Thoracic aorta (tissue), 2 donors: Measurements from ENCODE around the gene PCDHA3. TPM values are rescaled to one million over a fixed set of nuclear protein-coding genes. Genes with fewer than 3 reads are reported as not detected.
"Not testable (repeated sequence)": the region's sequence is repeated elsewhere in the genome, so short reads cannot be mapped to it uniquely, and the experiment has no call there.

Source experiments
- ATAC-seq: fragments of 150-250 bp; one replicate; pipeline ENCODE4 v1.8.0; 2017; ENCODE audit warnings: low read depth; ENCODE audit not compliant: insufficient number of reproducible peaks, low FRiP score
- DNase-seq: peaks from one replicate; pipeline ENCODE4 v3.0.0-alpha.2; 2020; ENCODE audit warnings: low spot score
- H3K27ac ChIP-seq, 2 donors: fragments of 200-600 bp; sonication (generic); 1 replicate in 1 of 2; 2 replicates in 1 of 2; pipeline ENCODE4 v1.5.1; 2016; ENCODE audit warnings: mild to moderate bottlenecking in 2 of 2, moderate library complexity in 2 of 2
- H3K27me3 ChIP-seq: fragments of 200-600 bp; sonication (generic); replicated peaks from 2 replicates; pipeline ENCODE4 v1.6.0; 2016; ENCODE audit warnings: mild to moderate bottlenecking; ENCODE audit not compliant: insufficient read depth
- H3K36me3 ChIP-seq: fragments of 200-600 bp; sonication (generic); one replicate; pipeline ENCODE4 v1.5.1; 2016
- H3K4me1 ChIP-seq, 2 donors: fragments of 200-600 bp; sonication (generic); 1 replicate in 1 of 2; 2 replicates in 1 of 2; pipeline versions ENCODE4 v1.5.1 to v1.6.0; 2016; ENCODE audit warnings: low read depth in 2 of 2, mild to moderate bottlenecking in 1 of 2; ENCODE audit not compliant: control insufficient read depth in 1 of 2
- H3K4me3 ChIP-seq: fragments of 200-600 bp; sonication (generic); 2 replicates; pipeline ENCODE4 v1.5.1; 2016; ENCODE audit warnings: mild to moderate bottlenecking
- H3K9me3 ChIP-seq: fragments of 200-600 bp; sonication (generic); 2 replicates; pipeline ENCODE4 v1.5.1; 2016
- total RNA-seq, 2 donors: library from RNA; depleted of rRNA; stranded (reverse); fragments of >200 nt; gene quantifications; one replicate each; pipeline versions ENCODE4 v1.1.0 to v1.2.3, GENCODE V29; 2016
- TF ChIP-seq, protein P1 (sequence below): fragments of 200-600 bp; sonication (generic); IDR thresholded peaks from one replicate; pipeline ENCODE4 v1.5.1; 2019; ENCODE audit warnings: antibody characterized with exemption

PCDHA3 gene
- total RNA-seq, 2 donors from 2014 or later, result 0.68 to 2.0 TPM

GRCh38 chr5:140785905-140786686 is 14.8 kb upstream of the PCDHA3 start, which contains the start of gene PCDHA1:
PCDHA1 (plus strand) TSS chr5:140786140.
- Histone ChIP-seq H3K27me3 (no peaks in the 10 kb centered on the region), H3K4me1 (no peaks in the 10 kb centered on the region), H3K9me3 (peaks cover 39% of the 10 kb centered on the region), H3K27ac (no peak within 1 kb of the TSS), H3K4me3 (no peak within 1 kb of the TSS), H3K36me3 (no peaks in the 10 kb centered on the region)
- TF ChIP-seq, protein P1, sequence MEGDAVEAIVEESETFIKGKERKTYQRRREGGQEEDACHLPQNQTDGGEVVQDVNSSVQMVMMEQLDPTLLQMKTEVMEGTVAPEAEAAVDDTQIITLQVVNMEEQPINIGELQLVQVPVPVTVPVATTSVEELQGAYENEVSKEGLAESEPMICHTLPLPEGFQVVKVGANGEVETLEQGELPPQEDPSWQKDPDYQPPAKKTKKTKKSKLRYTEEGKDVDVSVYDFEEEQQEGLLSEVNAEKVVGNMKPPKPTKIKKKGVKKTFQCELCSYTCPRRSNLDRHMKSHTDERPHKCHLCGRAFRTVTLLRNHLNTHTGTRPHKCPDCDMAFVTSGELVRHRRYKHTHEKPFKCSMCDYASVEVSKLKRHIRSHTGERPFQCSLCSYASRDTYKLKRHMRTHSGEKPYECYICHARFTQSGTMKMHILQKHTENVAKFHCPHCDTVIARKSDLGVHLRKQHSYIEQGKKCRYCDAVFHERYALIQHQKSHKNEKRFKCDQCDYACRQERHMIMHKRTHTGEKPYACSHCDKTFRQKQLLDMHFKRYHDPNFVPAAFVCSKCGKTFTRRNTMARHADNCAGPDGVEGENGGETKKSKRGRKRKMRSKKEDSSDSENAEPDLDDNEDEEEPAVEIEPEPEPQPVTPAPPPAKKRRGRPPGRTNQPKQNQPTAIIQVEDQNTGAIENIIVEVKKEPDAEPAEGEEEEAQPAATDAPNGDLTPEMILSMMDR, result no peak
- DNase-seq (no peak), ATAC-seq (no peak)

DNA sequence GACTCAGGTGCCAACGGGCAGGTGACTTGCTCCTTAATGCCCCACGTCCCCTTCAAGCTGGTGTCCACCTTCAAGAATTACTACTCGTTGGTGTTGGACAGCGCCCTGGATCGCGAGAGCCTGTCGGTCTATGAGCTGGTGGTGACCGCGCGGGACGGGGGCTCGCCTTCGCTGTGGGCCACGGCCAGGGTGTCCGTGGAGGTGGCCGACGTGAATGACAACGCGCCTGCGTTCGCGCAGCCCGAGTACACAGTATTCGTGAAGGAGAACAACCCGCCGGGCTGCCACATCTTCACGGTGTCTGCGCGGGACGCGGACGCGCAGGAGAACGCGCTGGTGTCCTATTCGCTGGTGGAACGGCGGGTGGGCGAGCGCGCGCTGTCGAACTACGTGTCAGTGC is 13.4 kb upstream of the PCDHA3 start:
- not testable (repeated sequence) for H3K27me3 ChIP-seq, ATAC-seq
- H3K9me3 ChIP-seq, result peaks cover 39% of the 10 kb centered on the region

DNA sequence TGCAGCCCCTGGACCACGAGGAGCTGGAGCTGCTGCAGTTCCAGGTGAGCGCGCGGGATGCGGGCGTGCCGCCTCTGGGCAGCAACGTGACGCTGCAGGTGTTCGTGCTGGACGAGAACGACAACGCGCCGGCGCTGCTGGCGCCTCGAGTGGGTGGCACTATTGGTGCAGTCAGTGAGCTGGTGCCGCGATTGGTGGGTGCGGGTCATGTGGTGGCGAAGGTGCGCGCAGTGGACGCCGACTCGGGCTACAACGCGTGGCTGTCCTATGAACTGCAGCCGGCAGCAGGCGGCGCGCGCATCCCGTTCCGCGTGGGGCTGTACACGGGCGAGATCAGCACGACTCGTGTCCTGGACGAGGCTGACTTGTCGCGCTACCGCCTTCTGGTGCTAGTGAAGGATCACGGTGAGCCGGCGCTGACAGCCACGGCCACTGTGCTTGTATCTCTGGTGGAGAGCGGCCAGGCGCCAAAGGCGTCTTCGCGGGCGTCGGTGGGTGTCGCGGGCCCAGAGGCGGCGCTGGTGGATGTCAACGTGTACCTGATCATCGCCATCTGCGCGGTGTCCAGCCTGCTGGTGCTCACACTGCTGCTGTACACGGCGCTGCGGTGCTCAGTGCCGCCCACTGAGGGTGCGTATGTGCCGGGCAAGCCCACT is 12.9 kb upstream of the PCDHA3 start:
- not testable (repeated sequence) for H3K36me3 ChIP-seq, H3K4me3 ChIP-seq, H3K27ac ChIP-seq, DNase-seq, H3K27me3 ChIP-seq, H3K4me1 ChIP-seq, ATAC-seq
- H3K9me3 ChIP-seq, result peaks cover 39% of the 10 kb centered on the region

More for the DNA sequence above, 13.4 kb upstream of the PCDHA3 start:
- not testable (repeated sequence) for H3K4me1 ChIP-seq, H3K27ac ChIP-seq, H3K4me3 ChIP-seq, H3K36me3 ChIP-seq, DNase-seq

- DNase-seq (no peak), ATAC-seq (no peak)
- Histone ChIP-seq H3K9me3 (peaks cover 54% of the 10 kb centered on the region), H3K4me1 (no peaks in the 10 kb centered on the region), H3K27me3 (no peaks in the 10 kb centered on the region), H3K36me3 (no peaks in the 10 kb centered on the region), H3K27ac (no peak overlapping the region), H3K4me3 (no peak overlapping the region)
- TF ChIP-seq, protein P1, result no peak
Observed at GRCh38 chr5:140791089-140791488, 9.8 kb upstream of the PCDHA3 start.

GRCh38 chr5:140794595-140795258 is 6.1 kb upstream of the PCDHA3 start, which contains the start of gene PCDHA2:
PCDHA2 (plus strand) TSS chr5:140794852.
- Histone ChIP-seq H3K27me3 (no peaks in the 10 kb centered on the region), H3K9me3 (peaks cover 25% of the 10 kb centered on the region), H3K27ac (no peak within 1 kb of the TSS), H3K36me3 (no peaks in the 10 kb centered on the region), H3K4me1 (no peaks in the 10 kb centered on the region), H3K4me3 (peak within 1 kb of the TSS; percentile 44)
- no peak for DNase-seq
- no peak for ATAC-seq
- TF ChIP-seq, protein P1, result no peak

DNA sequence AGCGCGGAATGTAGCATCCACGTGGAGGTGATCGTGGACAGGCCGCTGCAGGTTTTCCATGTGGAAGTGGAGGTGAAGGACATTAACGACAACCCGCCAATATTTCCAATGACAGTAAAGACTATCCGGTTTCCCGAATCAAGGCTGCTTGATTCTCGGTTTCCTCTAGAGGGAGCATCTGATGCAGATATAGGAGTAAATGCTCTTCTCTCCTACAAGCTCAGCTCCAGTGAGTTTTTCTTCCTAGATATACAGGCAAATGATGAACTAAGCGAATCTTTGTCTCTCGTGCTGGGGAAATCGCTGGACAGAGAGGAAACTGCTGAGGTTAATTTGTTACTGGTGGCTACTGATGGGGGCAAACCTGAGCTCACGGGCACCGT is 5.6 kb upstream of the PCDHA3 start:
- H3K4me1 ChIP-seq, result no peaks in the 10 kb centered on the region
- no peaks in the 10 kb centered on the region for H3K36me3 ChIP-seq
- H3K27ac ChIP-seq, result no peak overlapping the region
- TF ChIP-seq, protein P1, result no peak
- DNase-seq (no peak), ATAC-seq (no peak)
- peaks cover 25% of the 10 kb centered on the region for H3K9me3 ChIP-seq
- no peaks in the 10 kb centered on the region for H3K27me3 ChIP-seq
- H3K4me3 ChIP-seq, result peak overlapping the region; percentile 44

DNA sequence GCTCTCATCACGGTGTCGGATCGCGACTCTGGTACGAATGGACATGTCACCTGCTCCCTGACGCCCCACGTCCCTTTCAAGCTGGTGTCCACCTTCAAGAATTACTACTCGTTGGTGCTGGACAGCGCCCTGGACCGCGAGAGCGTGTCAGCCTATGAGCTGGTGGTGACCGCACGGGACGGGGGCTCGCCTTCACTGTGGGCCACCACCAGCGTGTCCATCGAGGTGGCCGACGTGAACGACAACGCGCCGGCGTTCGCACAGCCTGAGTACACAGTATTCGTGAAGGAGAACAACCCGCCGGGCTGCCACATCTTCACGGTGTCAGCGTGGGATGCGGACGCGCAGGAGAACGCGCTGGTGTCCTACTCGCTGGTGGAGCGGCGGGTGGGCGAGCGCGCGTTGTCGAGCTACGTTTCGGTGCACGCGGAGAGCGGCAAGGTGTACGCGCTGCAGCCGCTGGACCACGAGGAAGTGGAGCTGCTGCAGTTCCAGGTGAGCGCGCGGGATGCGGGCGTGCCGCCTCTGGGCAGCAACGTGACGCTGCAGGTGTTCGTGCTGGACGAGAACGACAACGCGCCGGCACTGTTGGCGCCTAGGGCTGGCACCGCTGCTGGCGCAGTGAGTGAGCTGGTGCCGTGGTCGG is 4.7 kb upstream of the PCDHA3 start:
- DNase-seq, H3K4me3 ChIP-seq, H3K36me3 ChIP-seq, H3K27me3 ChIP-seq, H3K27ac ChIP-seq, ATAC-seq, H3K4me1 ChIP-seq: not testable (repeated sequence)
- H3K9me3 ChIP-seq, result peaks cover 25% of the 10 kb centered on the region
